Heart left ventricle (tissue), 16 donors: ENCODE data around the gene CRCP. TPM values are rescaled to one million over a fixed set of nuclear protein-coding genes. Genes with fewer than 3 reads are reported as not detected.
A peak's percentile ranks its signal among the peaks of the same experiment; 100 is the strongest.

Experiments used
- ATAC-seq, 4 donors: fragments of 200-7000 bp; cut with Tn5 transposase; one replicate each; pipeline ENCODE4 v1.9.1; 2020 to 2022; ENCODE audit warnings: moderate library complexity in 4 of 4, mild to moderate bottlenecking in 3 of 4, moderate number of reproducible peaks in 1 of 4
- DNase-seq, 5 donors: peaks; one replicate each; pipeline ENCODE4 v3.0.0-alpha.2; 2020
- H3K27ac ChIP-seq, 12 donors: fragments of 200-600 bp; sonication (generic) in 4 of 12; one replicate each; pipeline versions ENCODE4 v1.5.0 to v1.8.0; 2016 to 2022; ENCODE audit warnings: mild to moderate bottlenecking in 2 of 12
- H3K27me3 ChIP-seq, 9 donors: fragments of 200-600 bp; sonication (generic) in 2 of 9; one replicate each; pipeline versions ENCODE4 v1.5.1 to v1.8.0; 2016 to 2022; ENCODE audit warnings: mild to moderate bottlenecking in 3 of 9
- H3K36me3 ChIP-seq, 9 donors: fragments of 200-600 bp; sonication (generic) in 2 of 9; one replicate each; pipeline versions ENCODE4 v1.5.0 to v1.8.0; 2018 to 2022; ENCODE audit warnings: mild to moderate bottlenecking in 2 of 9
- H3K4me1 ChIP-seq, 12 donors: fragments of 200-600 bp; sonication (generic) in 4 of 12; one replicate each; pipeline versions ENCODE4 v1.5.0 to v1.8.0; 2016 to 2022; ENCODE audit warnings: mild to moderate bottlenecking in 3 of 12
- H3K4me3 ChIP-seq, 12 donors: fragments of 200-600 bp; sonication (generic) in 4 of 12; one replicate each; pipeline versions ENCODE4 v1.5.0 to v1.8.0; 2017 to 2022; ENCODE audit warnings: mild to moderate bottlenecking in 9 of 12, moderate library complexity in 4 of 12
- H3K9me3 ChIP-seq, 12 donors: fragments of 200-600 bp; sonication (generic) in 4 of 12; one replicate each; pipeline versions ENCODE4 v1.5.0 to v1.8.0; 2016 to 2022; ENCODE audit warnings: mild to moderate bottlenecking in 1 of 12
- CTCF ChIP-seq, 12 donors: fragments of 200-600 bp; sonication (generic) in 4 of 12; IDR thresholded peaks; one replicate each; pipeline versions ENCODE4 v1.5.0 to v1.8.0; 2018 to 2022; ENCODE audit warnings: antibody characterized with exemption in 12 of 12, mild to moderate bottlenecking in 5 of 12
- POLR2A ChIP-seq, 2 donors: fragments of 450-650 bp; IDR thresholded peaks; one replicate each; pipeline ENCODE4 v1.6.1; 2017; ENCODE audit warnings: antibody characterized with exemption in 2 of 2, mild to moderate bottlenecking in 2 of 2, moderate library complexity in 2 of 2
- WGBS, 4 donors: extraction: QIAGEN DNeasy Blood & Tissue Kit in 2 of 4; methylation state at CpG; one replicate each; pipeline versions ENCODE4 v1.1.5 to v1.1.7; 2013 to 2018; 5-methylcytosine and 5-hydroxymethylcytosine counted together
- intact Hi-C, 10 donors: fragments of 100-400 bp; cut with DNase I; formaldehyde crosslinking; loops; one replicate each; pipeline versions ENCODE4 v1.11.1 to v1.14.2; 2022
- polyA plus RNA-seq, 2 donors: library from polyadenylated mRNA; stranded (reverse); fragments of 200-250 nt; gene quantifications; one replicate each; pipeline ENCODE4 v1.2.3, GENCODE V29; 2013
- total RNA-seq, 9 donors: library from RNA; depleted of rRNA in 2 of 9; stranded (reverse); fragments of >200 nt in 2 of 9; fragmentation: NEBNext Ultra II Directional in 3 of 9; extraction: Animal tissue kit (Norgen Biotek cat#: 25700) in 3 of 9; gene quantifications; one replicate each; pipeline versions ENCODE4 v1.1.0 to v1.2.4, GENCODE V29; 2016 to 2023
- donor health status: ischemic (EF 13 %, LVEDD 7.1; RV severe dilation, severe dysfunction).
- donor health status: healthy with polysubstance abuse.
- donor health status: DM: no; HTN: yes; CAD: no.
- donor health status: DM: no; HTN: no; CAD: no.
- donor health status: ischemic (EF 25% LVEDD 6.9; RV normal size, moderate dysfunction).
- donor health status: ischemic (EF 25% LVEDD 5.7; RV mildly dilated, moderate dysfunction).
- donor health status: healthy.
- donor health status: DM: yes; HTN: yes; CAD: no.
- donor health status: ischemic (EF 35%, LVEDD 5.7; RV mildly dilated, moderate dysfunction).
- donor health status: nonischemic (EF 11% LVEDD 7.7; RV severe dilation, severe dysfunction).
- donor health status: DM: yes; HTN: yes; CAD: no.
- donor health status: PGD.
- donor health status: ischemic (EF 29% LVEDD 5.4; RV normal size, mild dysfunction).
- donor health status: nonischemic (EF 23%, LVEDD 6.1; RV moderate dilation, normal function).

CRCP gene
- total and polyA plus RNA-seq, 11 donors = 14.7 to 69.4 (median 20.1) TPM

GRCh38 chr7:66162622-66163021, 48.0 kb downstream of the CRCP start:
- DNase-seq (no peak), ATAC-seq (no peak)
- peaks cover 0 to 11% (median 7%) of the 10 kb centered on the region in 9 donors for H3K36me3 ChIP-seq
- no peak overlapping the region for H3K4me3 ChIP-seq
- intact Hi-C loops = no loop called here
- TF ChIP-seq POLR2A (IDR thresholded peaks at IDR 0.05) = no peak
- no peak for TF ChIP-seq CTCF (IDR thresholded peaks at IDR 0.05)
- H3K27ac ChIP-seq = no peak overlapping the region
- 84 to 92% (median 88%) methylated on average over 4 of the region's 4 CpGs for WGBS, 4 donors
- H3K27me3 ChIP-seq = no peaks in the 10 kb centered on the region
- peaks cover 0 to 2% (median 0%) of the 10 kb centered on the region in 12 donors for H3K4me1 ChIP-seq
- peaks cover 0 to 27% (median 4%) of the 10 kb centered on the region in 12 donors for H3K9me3 ChIP-seq

- Histone ChIP-seq H3K27ac (no peak overlapping the region), H3K27me3 (no peaks in the 10 kb centered on the region), H3K36me3 (peaks cover 0 to 8% (median 4%) of the 10 kb centered on the region in 9 donors), H3K4me1 (peaks cover 0 to 8% (median 0%) of the 10 kb centered on the region in 12 donors), H3K4me3 (no peak overlapping the region), H3K9me3 (peaks cover 0 to 26% (median 4%) of the 10 kb centered on the region in 12 donors)
- ATAC-seq = no peak
- intact Hi-C loops = no loop called here
- 89 to 95% (median 91%) methylated on average over 1 of the region's 1 CpG for WGBS, 4 donors
- no peak for DNase-seq
- TF ChIP-seq POLR2A (IDR thresholded peaks at IDR 0.05) (no peak), CTCF (IDR thresholded peaks at IDR 0.05) (no peak)
Measured at GRCh38 chr7:66163186-66163610, 48.6 kb downstream of the CRCP start.

- TF ChIP-seq POLR2A (IDR thresholded peaks at IDR 0.05) (no peak), CTCF (IDR thresholded peaks at IDR 0.05) (no peak)
- peaks cover 0 to 14% (median 2%) of the 10 kb centered on the region in 12 donors for H3K9me3 ChIP-seq
- intact Hi-C loops = no loop called here
- ATAC-seq = no peak
- peaks cover 0 to 8% (median 0%) of the 10 kb centered on the region in 12 donors for H3K4me1 ChIP-seq
- DNase-seq = peak in 1 of 5 donors; percentile 7
- no peak overlapping the region for H3K4me3 ChIP-seq
- H3K27ac ChIP-seq = no peak overlapping the region
- H3K36me3 ChIP-seq = no peaks in the 10 kb centered on the region
- H3K27me3 ChIP-seq = no peaks in the 10 kb centered on the region
- WGBS, 4 donors = 79 to 91% (median 88%) methylated on average over 7 of the region's 7 CpGs
Measured at GRCh38 chr7:66164356-66164755, 49.7 kb downstream of the CRCP start.

GRCh38 chr7:66167773-66168387, 53.2 kb downstream of the CRCP start:
- intact Hi-C loops = no loop called here
- ATAC-seq = no peak
- Histone ChIP-seq H3K4me3 (no peak overlapping the region), H3K27me3 (no peaks in the 10 kb centered on the region), H3K27ac (no peak overlapping the region), H3K4me1 (peaks cover 0 to 11% (median 6%) of the 10 kb centered on the region in 12 donors), H3K9me3 (no peaks in the 10 kb centered on the region), H3K36me3 (no peaks in the 10 kb centered on the region)
- no peak for DNase-seq
- 69 to 77% (median 74%) methylated on average over 7 of the region's 7 CpGs for WGBS, 4 donors
- TF ChIP-seq POLR2A (IDR thresholded peaks at IDR 0.05) = no peak
- no peak for TF ChIP-seq CTCF (IDR thresholded peaks at IDR 0.05)
